Activated T-helper 1 cell treated with anti-CD3 and anti-CD28 coated beads, Interleukin-12 subunit alpha, Interleukin-12 subunit beta, Interleukin-2, Interleukin-4 antibody, amounts not matched to agents 30 ng/mL and 10 ng/mL and 1 ng/mL, durations not matched to agents 14 hours and 24 hours and 36 hours (primary cell): ENCODE results near the gene SLC15A2. TPM values are rescaled to one million over a fixed set of nuclear protein-coding genes. Genes with fewer than 3 reads are reported as not detected.
A peak's percentile ranks its signal among the peaks of the same experiment; 100 is the strongest.

Source experiments
- DNase-seq: peaks from one replicate; pipeline ENCODE4 v3.0.0; 2021; ENCODE audit warnings: low spot score
- H3K27ac Mint-ChIP-seq: one replicate; pipeline ENCODE4 v1.8.0; 2021; ENCODE audit warnings: mild to moderate bottlenecking, mixed read lengths
- H3K27me3 Mint-ChIP-seq: one replicate; pipeline ENCODE4 v1.8.0; 2022; ENCODE audit warnings: mild to moderate bottlenecking, moderate library complexity, mixed read lengths; ENCODE audit not compliant: insufficient read depth
- H3K36me3 Mint-ChIP-seq: one replicate; pipeline ENCODE4 v1.8.0; 2021; ENCODE audit warnings: low read depth, mixed read lengths
- H3K4me1 Mint-ChIP-seq: one replicate; pipeline ENCODE4 v1.8.0; 2021; ENCODE audit warnings: low read depth, mixed read lengths
- H3K4me3 Mint-ChIP-seq: one replicate; pipeline ENCODE4 v1.8.0; 2021; ENCODE audit warnings: mild to moderate bottlenecking, moderate library complexity, mixed read lengths
- H3K9me3 Mint-ChIP-seq: one replicate; pipeline ENCODE4 v1.8.0; 2021; ENCODE audit warnings: mixed read lengths
- intact Hi-C: fragments of 100-400 bp; cut with micrococcal nuclease; formaldehyde crosslinking; loops from one replicate; pipeline ENCODE4 v1.15.1; 2024
- total RNA-seq: library from RNA; stranded (reverse); gene quantifications from 2 replicates; pipeline ENCODE4 v1.2.3, GENCODE V29; 2022

The SLC15A2 gene
- total RNA-seq, 1 donor from 2014 or later = 3.2 TPM

GRCh38 chr3:121975702-121976302 is 81.6 kb downstream of the SLC15A2 start:
- H3K36me3 Mint-ChIP-seq = peaks cover 5% of the 10 kb centered on the region
- H3K4me3 Mint-ChIP-seq = no peak overlapping the region
- no peak overlapping the region for H3K27ac Mint-ChIP-seq
- intact Hi-C loops = no loop called here
- H3K4me1 Mint-ChIP-seq = peaks cover 20% of the 10 kb centered on the region
- peaks cover 16% of the 10 kb centered on the region for H3K9me3 Mint-ChIP-seq
- no peak for DNase-seq
- no peaks in the 10 kb centered on the region for H3K27me3 Mint-ChIP-seq

- DNase-seq = no peak
- H3K4me1 Mint-ChIP-seq = peaks cover 29% of the 10 kb centered on the region
- H3K36me3 Mint-ChIP-seq = peaks cover 5% of the 10 kb centered on the region
- intact Hi-C loops = no loop called here
- H3K4me3 Mint-ChIP-seq = no peak overlapping the region
- peaks cover 16% of the 10 kb centered on the region for H3K9me3 Mint-ChIP-seq
- H3K27me3 Mint-ChIP-seq = no peaks in the 10 kb centered on the region
- H3K27ac Mint-ChIP-seq = no peak overlapping the region
These were observed 82.5 kb downstream of the SLC15A2 start for GRCh38 chr3:121976727-121977126.

GRCh38 chr3:121979246-121979645 is 85.0 kb downstream of the SLC15A2 start:
- intact Hi-C loops = no loop called here
- no peak overlapping the region for H3K27ac Mint-ChIP-seq
- H3K4me3 Mint-ChIP-seq = no peak overlapping the region
- peaks cover 13% of the 10 kb centered on the region for H3K36me3 Mint-ChIP-seq
- H3K9me3 Mint-ChIP-seq = peaks cover 24% of the 10 kb centered on the region
- no peak for DNase-seq
- peaks cover 2% of the 10 kb centered on the region for H3K27me3 Mint-ChIP-seq
- H3K4me1 Mint-ChIP-seq = peaks cover 30% of the 10 kb centered on the region

- Mint-ChIP-seq H3K9me3 (peaks cover 31% of the 10 kb centered on the region), H3K36me3 (peaks cover 16% of the 10 kb centered on the region), H3K27me3 (peaks cover 2% of the 10 kb centered on the region), H3K27ac (no peak overlapping the region), H3K4me1 (peaks cover 30% of the 10 kb centered on the region), H3K4me3 (no peak overlapping the region)
- intact Hi-C loops = loop anchor here (10.0 kb wide), 1 partner anchor 275 kb away; no protein-coding TSS in a partner anchor
- DNase-seq = no peak
These were observed 85.7 kb downstream of the SLC15A2 start for GRCh38 chr3:121979734-121980449.

- Mint-ChIP-seq H3K27me3 (peaks cover 5% of the 10 kb centered on the region), H3K4me3 (no peak overlapping the region), H3K9me3 (peaks cover 35% of the 10 kb centered on the region), H3K36me3 (peaks cover 18% of the 10 kb centered on the region), H3K4me1 (peaks cover 30% of the 10 kb centered on the region), H3K27ac (no peak overlapping the region)
- intact Hi-C loops = loop anchor here (10.0 kb wide), 1 partner anchor 274 kb away; no protein-coding TSS in a partner anchor
- no peak for DNase-seq
These were observed 86.2 kb downstream of the SLC15A2 start for GRCh38 chr3:121980450-121980796.

- intact Hi-C loops = loop anchor here (10.0 kb wide), 1 partner anchor 273 kb away; no protein-coding TSS in a partner anchor
- Mint-ChIP-seq H3K9me3 (peaks cover 36% of the 10 kb centered on the region), H3K4me1 (peaks cover 30% of the 10 kb centered on the region), H3K27me3 (peaks cover 5% of the 10 kb centered on the region), H3K4me3 (no peak overlapping the region), H3K36me3 (peaks cover 18% of the 10 kb centered on the region), H3K27ac (no peak overlapping the region)
- no peak for DNase-seq
These were observed 87.3 kb downstream of the SLC15A2 start for GRCh38 chr3:121981473-121981872.

- intact Hi-C loops = loop anchor here (10.0 kb wide), 1 partner anchor 269 kb away; no protein-coding TSS in a partner anchor
- H3K4me1 Mint-ChIP-seq = peaks cover 28% of the 10 kb centered on the region
- no peak overlapping the region for H3K27ac Mint-ChIP-seq
- no peak overlapping the region for H3K4me3 Mint-ChIP-seq
- H3K27me3 Mint-ChIP-seq = peaks cover 5% of the 10 kb centered on the region
- no peak for DNase-seq
- peaks cover 13% of the 10 kb centered on the region for H3K36me3 Mint-ChIP-seq
- peaks cover 30% of the 10 kb centered on the region for H3K9me3 Mint-ChIP-seq
These were observed 91.6 kb downstream of the SLC15A2 start for GRCh38 chr3:121985846-121986245.

GRCh38 chr3:121988146-121988545 is 93.9 kb downstream of the SLC15A2 start:
- DNase-seq = no peak
- Mint-ChIP-seq H3K4me3 (no peak overlapping the region), H3K4me1 (peaks cover 19% of the 10 kb centered on the region), H3K27me3 (peaks cover 5% of the 10 kb centered on the region), H3K9me3 (peaks cover 23% of the 10 kb centered on the region), H3K36me3 (peaks cover 10% of the 10 kb centered on the region), H3K27ac (peak overlapping the region; percentile 49)
- intact Hi-C loops = loop anchor here (1.0 to 10.0 kb wide), 3 partner anchors 105 to 267 kb away; no protein-coding TSS in a partner anchor

GRCh38 chr3:121989943-121990342 is 95.7 kb downstream of the SLC15A2 start:
- Mint-ChIP-seq H3K27ac (no peak overlapping the region), H3K4me1 (peaks cover 25% of the 10 kb centered on the region), H3K27me3 (peaks cover 3% of the 10 kb centered on the region), H3K9me3 (peaks cover 5% of the 10 kb centered on the region), H3K36me3 (peaks cover 2% of the 10 kb centered on the region), H3K4me3 (no peak overlapping the region)
- intact Hi-C loops = loop anchor here (2.0 to 10.0 kb wide), 2 partner anchors 107 to 265 kb away; no protein-coding TSS in a partner anchor
- no peak for DNase-seq

- peaks cover 50% of the 10 kb centered on the region for H3K4me1 Mint-ChIP-seq
- no peak overlapping the region for H3K27ac Mint-ChIP-seq
- no peaks in the 10 kb centered on the region for H3K9me3 Mint-ChIP-seq
- H3K4me3 Mint-ChIP-seq = no peak overlapping the region
- intact Hi-C loops = no loop called here
- no peak for DNase-seq
- H3K36me3 Mint-ChIP-seq = no peaks in the 10 kb centered on the region
- no peaks in the 10 kb centered on the region for H3K27me3 Mint-ChIP-seq
These were observed 98.7 kb downstream of the SLC15A2 start for GRCh38 chr3:121992601-121993560.
